ENCODE data around the gene FRK.

GRCh38 chr6:116062496-116062895, 1.8 kb upstream of the FRK start:
- TF ChIP-seq, protein P1, sequence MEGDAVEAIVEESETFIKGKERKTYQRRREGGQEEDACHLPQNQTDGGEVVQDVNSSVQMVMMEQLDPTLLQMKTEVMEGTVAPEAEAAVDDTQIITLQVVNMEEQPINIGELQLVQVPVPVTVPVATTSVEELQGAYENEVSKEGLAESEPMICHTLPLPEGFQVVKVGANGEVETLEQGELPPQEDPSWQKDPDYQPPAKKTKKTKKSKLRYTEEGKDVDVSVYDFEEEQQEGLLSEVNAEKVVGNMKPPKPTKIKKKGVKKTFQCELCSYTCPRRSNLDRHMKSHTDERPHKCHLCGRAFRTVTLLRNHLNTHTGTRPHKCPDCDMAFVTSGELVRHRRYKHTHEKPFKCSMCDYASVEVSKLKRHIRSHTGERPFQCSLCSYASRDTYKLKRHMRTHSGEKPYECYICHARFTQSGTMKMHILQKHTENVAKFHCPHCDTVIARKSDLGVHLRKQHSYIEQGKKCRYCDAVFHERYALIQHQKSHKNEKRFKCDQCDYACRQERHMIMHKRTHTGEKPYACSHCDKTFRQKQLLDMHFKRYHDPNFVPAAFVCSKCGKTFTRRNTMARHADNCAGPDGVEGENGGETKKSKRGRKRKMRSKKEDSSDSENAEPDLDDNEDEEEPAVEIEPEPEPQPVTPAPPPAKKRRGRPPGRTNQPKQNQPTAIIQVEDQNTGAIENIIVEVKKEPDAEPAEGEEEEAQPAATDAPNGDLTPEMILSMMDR (tag by site-specific recombination; IDR thresholded peaks at IDR 0.05), result no peak
- TF ChIP-seq ZNF768 (tag by site-specific recombination; IDR thresholded peaks at IDR 0.05) (no peak), ZNF600 (tag by site-specific recombination; IDR thresholded peaks at IDR 0.05) (no peak), GLI4 (tag by site-specific recombination; IDR thresholded peaks at IDR 0.05) (no peak), ZSCAN30 (tag by site-specific recombination; IDR thresholded peaks at IDR 0.05) (no peak), ZNF629 (tag by site-specific recombination; IDR thresholded peaks at IDR 0.05) (no peak), ZNF274 (IDR thresholded peaks at IDR 0.05; ENCODE audit: low read length) (no peak), ZNF274 (tag by site-specific recombination; IDR thresholded peaks at IDR 0.05; ENCODE audit: borderline replicate concordance) (no peak)

All from HEK293 (cell line).